HEK293 (cell line): ENCODE data around the gene FBXL15.
A peak's percentile ranks its signal among the peaks of the same experiment; 100 is the strongest.

ENCODE experiments used
- GLI2 ChIP-seq: fragments of 450-650 bp; formaldehyde crosslinking; IDR thresholded peaks from 2 replicates; pipeline ENCODE4; 2017; ENCODE audit warnings: missing biosample characterization, missing genetic modification characterization, low read depth, borderline replicate concordance
- GLIS2 ChIP-seq: fragments of 450-650 bp; formaldehyde crosslinking; IDR thresholded peaks from 2 replicates; pipeline ENCODE4 v1.5.1; 2016; ENCODE audit warnings: missing biosample characterization, missing genetic modification characterization
- MZF1 ChIP-seq: fragments of 450-650 bp; formaldehyde crosslinking; IDR thresholded peaks from 2 replicates; pipeline ENCODE4 v1.5.1; 2017; ENCODE audit warnings: missing biosample characterization, missing genetic modification characterization, borderline replicate concordance
- PRDM1 ChIP-seq: fragments of 450-650 bp; formaldehyde crosslinking; IDR thresholded peaks from 2 replicates; pipeline ENCODE4; 2016; ENCODE audit warnings: missing biosample characterization, missing genetic modification characterization
- SP3 ChIP-seq: fragments of 450-650 bp; formaldehyde crosslinking; IDR thresholded peaks from 2 replicates; pipeline ENCODE4 v1.5.1; 2016; ENCODE audit warnings: missing biosample characterization, missing genetic modification characterization
- TSHZ1 ChIP-seq: fragments of 450-650 bp; formaldehyde crosslinking; IDR thresholded peaks from 2 replicates; pipeline ENCODE4 v1.5.1; 2016; ENCODE audit warnings: missing biosample characterization, missing genetic modification characterization, borderline replicate concordance
- YY2 ChIP-seq: fragments of 450-650 bp; formaldehyde crosslinking; IDR thresholded peaks from 2 replicates; pipeline ENCODE4 v1.5.1; 2016; ENCODE audit warnings: missing biosample characterization, missing genetic modification characterization
- ZBTB11 ChIP-seq: fragments of 450-650 bp; formaldehyde crosslinking; conservative IDR thresholded peaks from 2 replicates; pipeline ENCODE4 v1.5.1; 2016; ENCODE audit warnings: low read depth, missing biosample characterization, missing genetic modification characterization
- ZBTB17 ChIP-seq: fragments of 450-650 bp; formaldehyde crosslinking; IDR thresholded peaks from 2 replicates; pipeline ENCODE4 v1.5.1; 2016; ENCODE audit warnings: missing biosample characterization, missing genetic modification characterization
- ZBTB48 ChIP-seq: fragments of 450-650 bp; formaldehyde crosslinking; IDR thresholded peaks from 2 replicates; pipeline ENCODE4 v1.5.1; 2016; ENCODE audit warnings: missing biosample characterization, missing genetic modification characterization
- ZFHX2 ChIP-seq: fragments of 450-650 bp; formaldehyde crosslinking; conservative IDR thresholded peaks from 2 replicates; pipeline ENCODE4 v1.5.1; 2016; ENCODE audit warnings: missing biosample characterization, missing genetic modification characterization
- ZFP37 ChIP-seq: fragments of 450-650 bp; formaldehyde crosslinking; IDR thresholded peaks from 2 replicates; pipeline ENCODE4 v1.5.1; 2016; ENCODE audit warnings: missing biosample characterization, missing genetic modification characterization
- ZFP41 ChIP-seq: fragments of 450-650 bp; formaldehyde crosslinking; IDR thresholded peaks from 2 replicates; pipeline ENCODE4 v1.5.1; 2016; ENCODE audit warnings: missing biosample characterization, missing genetic modification characterization, borderline replicate concordance
- ZNF184 ChIP-seq: fragments of 450-650 bp; IDR thresholded peaks from 2 replicates; pipeline ENCODE4 v1.5.1; 2018; ENCODE audit warnings: missing biosample characterization, mild to moderate bottlenecking, missing genetic modification characterization
- ZNF202 ChIP-seq: fragments of 450-650 bp; formaldehyde crosslinking; IDR thresholded peaks from 2 replicates; pipeline ENCODE4 v1.5.1; 2016; ENCODE audit warnings: missing biosample characterization, missing genetic modification characterization, borderline replicate concordance
- ZNF280D ChIP-seq: fragments of 450-650 bp; formaldehyde crosslinking; IDR thresholded peaks from 2 replicates; pipeline ENCODE4 v1.5.1; 2016; ENCODE audit warnings: missing biosample characterization, missing genetic modification characterization
- ZNF302 ChIP-seq: fragments of 450-650 bp; formaldehyde crosslinking; IDR thresholded peaks from 2 replicates; pipeline ENCODE4 v1.5.1; 2016; ENCODE audit warnings: missing biosample characterization, missing genetic modification characterization, low read depth
- ZNF501 ChIP-seq: fragments of 450-650 bp; formaldehyde crosslinking; IDR thresholded peaks from 2 replicates; pipeline ENCODE4 v1.5.1; 2016; ENCODE audit warnings: missing biosample characterization, missing genetic modification characterization
- ZNF510 ChIP-seq: fragments of 450-650 bp; formaldehyde crosslinking; IDR thresholded peaks from 2 replicates; pipeline ENCODE4 v1.5.1; 2018; ENCODE audit warnings: mild to moderate bottlenecking, missing genetic modification characterization, missing biosample characterization; ENCODE audit not compliant: insufficient replicate concordance
- ZNF549 ChIP-seq: fragments of 450-650 bp; IDR thresholded peaks from 2 replicates; pipeline ENCODE4 v1.5.1; 2018; ENCODE audit warnings: missing biosample characterization, missing genetic modification characterization, mild to moderate bottlenecking, inconsistent platforms, moderate library complexity
- ZNF555 ChIP-seq: fragments of 450-650 bp; formaldehyde crosslinking; conservative IDR thresholded peaks from 2 replicates; pipeline ENCODE4 v1.5.1; 2017; ENCODE audit warnings: missing biosample characterization, mild to moderate bottlenecking, missing genetic modification characterization, inconsistent platforms
- ZNF600 ChIP-seq: fragments of 450-650 bp; formaldehyde crosslinking; IDR thresholded peaks from 2 replicates; pipeline ENCODE4 v1.5.1; 2016; ENCODE audit warnings: missing biosample characterization, missing genetic modification characterization
- ZNF645 ChIP-seq: fragments of 450-650 bp; formaldehyde crosslinking; IDR thresholded peaks from 2 replicates; pipeline ENCODE4; 2016; ENCODE audit warnings: missing biosample characterization, missing genetic modification characterization
- ZNF654 ChIP-seq: fragments of 450-650 bp; formaldehyde crosslinking; IDR thresholded peaks from 2 replicates; pipeline ENCODE4 v1.5.1; 2016; ENCODE audit warnings: low read depth, missing biosample characterization, missing genetic modification characterization
- ZNF658 ChIP-seq: fragments of 450-650 bp; formaldehyde crosslinking; IDR thresholded peaks from 2 replicates; pipeline ENCODE4; 2016; ENCODE audit warnings: missing biosample characterization, missing genetic modification characterization
- TF ChIP-seq, protein P1 (sequence below): fragments of 450-650 bp; formaldehyde crosslinking; IDR thresholded peaks from 2 replicates; pipeline ENCODE4 v1.5.1; 2016; ENCODE audit warnings: missing biosample characterization, missing genetic modification characterization

Gene FBXL15

GRCh38 chr10:102419269-102420180 is 1.1 kb upstream of the FBXL15 start (continued):
- TF ChIP-seq ZBTB17 (no peak; the same call in 1 of the 2 replicates), PRDM1 (tag by site-specific recombination) (no peak), ZFP41 (tag by site-specific recombination) (no peak), ZNF654 (tag by site-specific recombination) (no peak), ZNF645 (tag by site-specific recombination) (no peak), ZNF658 (no peak), ZFHX2 (tag by site-specific recombination) (peak; percentile 40; the same call in 1 of the 2 replicates), ZNF302 (tag by site-specific recombination) (no peak), ZBTB48 (peak; percentile 91), ZNF510 (tag by site-specific recombination) (no peak), ZNF501 (tag by site-specific recombination) (0 out of 2 replicates have a peak, but pooled peaks have one; percentile 42), ZFP37 (tag by site-specific recombination) (no peak), MZF1 (tag by site-specific recombination) (no peak), YY2 (tag by site-specific recombination) (no peak), ZNF202 (tag by site-specific recombination) (no peak), ZNF280D (no peak), TSHZ1 (tag by site-specific recombination) (no peak), SP3 (0 out of 2 replicates have a peak, but pooled peaks have one; percentile 29), ZBTB11 (tag by site-specific recombination) (peak; percentile 69), ZNF555 (no peak), GLIS2 (tag by site-specific recombination) (0 out of 2 replicates have a peak, but pooled peaks have one; percentile 77), ZNF549 (tag by site-specific recombination) (no peak), ZNF184 (tag by site-specific recombination) (no peak), ZNF600 (tag by site-specific recombination) (peak; percentile 81; the same call in 1 of the 2 replicates), GLI2 (tag by site-specific recombination) (no peak)
- TF ChIP-seq, protein P1, sequence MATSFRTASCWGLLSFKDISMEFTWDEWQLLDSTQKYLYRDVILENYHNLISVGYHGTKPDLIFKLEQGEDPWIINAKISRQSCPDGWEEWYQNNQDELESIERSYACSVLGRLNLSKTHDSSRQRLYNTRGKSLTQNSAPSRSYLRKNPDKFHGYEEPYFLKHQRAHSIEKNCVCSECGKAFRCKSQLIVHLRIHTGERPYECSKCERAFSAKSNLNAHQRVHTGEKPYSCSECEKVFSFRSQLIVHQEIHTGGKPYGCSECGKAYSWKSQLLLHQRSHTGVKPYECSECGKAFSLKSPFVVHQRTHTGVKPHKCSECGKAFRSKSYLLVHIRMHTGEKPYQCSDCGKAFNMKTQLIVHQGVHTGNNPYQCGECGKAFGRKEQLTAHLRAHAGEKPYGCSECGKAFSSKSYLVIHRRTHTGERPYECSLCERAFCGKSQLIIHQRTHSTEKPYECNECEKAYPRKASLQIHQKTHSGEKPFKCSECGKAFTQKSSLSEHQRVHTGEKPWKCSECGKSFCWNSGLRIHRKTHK = no peak
